ENCODE results near the gene SPAG16.

Gene SPAG16

DNA sequence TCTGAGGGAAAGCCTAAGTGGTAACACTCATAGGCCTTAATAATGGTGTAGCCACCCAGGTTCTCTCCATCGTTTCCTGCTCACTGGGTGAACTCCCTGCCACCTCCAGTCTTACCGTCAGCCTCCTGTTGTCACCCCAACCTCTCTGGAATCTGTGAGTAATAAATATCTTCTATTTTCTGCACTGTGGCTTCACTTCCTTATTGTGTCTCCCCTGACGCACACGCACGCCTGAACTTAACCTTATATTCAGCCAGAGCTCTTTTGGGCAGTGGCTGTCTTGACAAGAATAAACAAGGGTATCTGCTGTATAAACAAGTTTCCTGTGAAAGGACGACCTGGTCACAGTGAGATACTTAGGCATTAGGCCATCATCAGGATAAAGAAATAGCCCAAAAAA, 467.2 kb downstream of the SPAG16 start:
- Histone ChIP-seq H3K4me3 (ENCODE audit: low read depth, low read length, poor library complexity, severe bottlenecking) (no peak overlapping the region), H3K9ac (ENCODE audit: low read length) (no peak overlapping the region), H3K4me1 (ENCODE audit: insufficient read depth, low read length, severe bottlenecking) (peaks cover 17% of the 10 kb centered on the region), H2AFZ (ENCODE audit: low read length) (peak overlapping the region; percentile 100), H3K27me3 (ENCODE audit: insufficient read depth, low read length) (no peaks in the 10 kb centered on the region), H4K20me1 (ENCODE audit: insufficient read depth, low read length) (no peaks in the 10 kb centered on the region), H3K27ac (ENCODE audit: low read depth, low read length, poor library complexity, severe bottlenecking) (peak overlapping the region; percentile 16), H3K9me3 (ENCODE audit: low read length) (no peaks in the 10 kb centered on the region), H3K4me2 (ENCODE audit: low read length) (peak overlapping the region; percentile 38), H3K36me3 (ENCODE audit: insufficient read depth, low read length) (no peaks in the 10 kb centered on the region), H3K79me2 (ENCODE audit: insufficient read depth, low read length) (no peaks in the 10 kb centered on the region), H3K9me2 (ENCODE audit: low read depth, low read length) (no peaks in the 10 kb centered on the region), H3F3A (ENCODE audit: insufficient read depth, low read length) (no peaks in the 10 kb centered on the region)
- TF ChIP-seq, protein P1, sequence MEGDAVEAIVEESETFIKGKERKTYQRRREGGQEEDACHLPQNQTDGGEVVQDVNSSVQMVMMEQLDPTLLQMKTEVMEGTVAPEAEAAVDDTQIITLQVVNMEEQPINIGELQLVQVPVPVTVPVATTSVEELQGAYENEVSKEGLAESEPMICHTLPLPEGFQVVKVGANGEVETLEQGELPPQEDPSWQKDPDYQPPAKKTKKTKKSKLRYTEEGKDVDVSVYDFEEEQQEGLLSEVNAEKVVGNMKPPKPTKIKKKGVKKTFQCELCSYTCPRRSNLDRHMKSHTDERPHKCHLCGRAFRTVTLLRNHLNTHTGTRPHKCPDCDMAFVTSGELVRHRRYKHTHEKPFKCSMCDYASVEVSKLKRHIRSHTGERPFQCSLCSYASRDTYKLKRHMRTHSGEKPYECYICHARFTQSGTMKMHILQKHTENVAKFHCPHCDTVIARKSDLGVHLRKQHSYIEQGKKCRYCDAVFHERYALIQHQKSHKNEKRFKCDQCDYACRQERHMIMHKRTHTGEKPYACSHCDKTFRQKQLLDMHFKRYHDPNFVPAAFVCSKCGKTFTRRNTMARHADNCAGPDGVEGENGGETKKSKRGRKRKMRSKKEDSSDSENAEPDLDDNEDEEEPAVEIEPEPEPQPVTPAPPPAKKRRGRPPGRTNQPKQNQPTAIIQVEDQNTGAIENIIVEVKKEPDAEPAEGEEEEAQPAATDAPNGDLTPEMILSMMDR (IDR thresholded peaks at IDR 0.05; ENCODE audit: low read length) = no peak
- TF ChIP-seq EZH2 (IDR thresholded peaks at IDR 0.05; ENCODE audit: borderline replicate concordance, low read length) = no peak

DNA sequence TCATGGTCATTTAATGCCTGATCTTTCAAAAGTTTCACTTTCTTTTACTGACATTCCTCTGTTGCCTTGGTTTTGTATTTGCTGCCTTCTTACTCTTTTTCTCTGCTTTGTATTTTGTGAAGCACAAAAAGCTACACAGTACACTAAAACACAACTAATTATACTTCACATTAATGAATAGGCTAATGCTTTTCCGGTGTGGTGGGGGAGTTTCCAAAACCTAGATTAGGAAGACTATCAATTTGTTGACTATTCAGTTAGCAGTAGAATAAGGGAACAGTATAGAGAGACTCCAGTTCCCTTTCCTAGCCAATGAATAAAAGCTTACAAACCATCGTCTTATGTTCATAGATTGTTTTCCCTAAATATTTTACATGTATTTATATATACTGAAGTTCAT, 468.3 kb downstream of the SPAG16 start:
- H4K20me1 ChIP-seq (ENCODE audit: insufficient read depth, low read length) = no peaks in the 10 kb centered on the region
- no peaks in the 10 kb centered on the region for H3F3A ChIP-seq (ENCODE audit: insufficient read depth, low read length)
- H3K9me3 ChIP-seq (ENCODE audit: low read length) = no peaks in the 10 kb centered on the region
- H3K4me1 ChIP-seq (ENCODE audit: insufficient read depth, low read length, severe bottlenecking) = peaks cover 17% of the 10 kb centered on the region
- no peak overlapping the region for H3K4me3 ChIP-seq (ENCODE audit: low read depth, low read length, poor library complexity, severe bottlenecking)
- peak overlapping the region; percentile 42; the same call in 1 of the 2 replicates for H3K4me2 ChIP-seq (ENCODE audit: low read length)
- TF ChIP-seq, protein P1 (IDR thresholded peaks at IDR 0.05; ENCODE audit: low read length) = no peak
- TF ChIP-seq EZH2 (IDR thresholded peaks at IDR 0.05; ENCODE audit: borderline replicate concordance, low read length) = no peak
- H3K27me3 ChIP-seq (ENCODE audit: insufficient read depth, low read length) = no peaks in the 10 kb centered on the region
- peak overlapping the region; percentile 100 for H2AFZ ChIP-seq (ENCODE audit: low read length)
- H3K9ac ChIP-seq (ENCODE audit: low read length) = no peak overlapping the region
- no peak overlapping the region for H3K27ac ChIP-seq (ENCODE audit: low read depth, low read length, poor library complexity, severe bottlenecking)
- H3K9me2 ChIP-seq (ENCODE audit: low read depth, low read length) = no peaks in the 10 kb centered on the region
- no peaks in the 10 kb centered on the region for H3K36me3 ChIP-seq (ENCODE audit: insufficient read depth, low read length)
- no peaks in the 10 kb centered on the region for H3K79me2 ChIP-seq (ENCODE audit: insufficient read depth, low read length)

DNA sequence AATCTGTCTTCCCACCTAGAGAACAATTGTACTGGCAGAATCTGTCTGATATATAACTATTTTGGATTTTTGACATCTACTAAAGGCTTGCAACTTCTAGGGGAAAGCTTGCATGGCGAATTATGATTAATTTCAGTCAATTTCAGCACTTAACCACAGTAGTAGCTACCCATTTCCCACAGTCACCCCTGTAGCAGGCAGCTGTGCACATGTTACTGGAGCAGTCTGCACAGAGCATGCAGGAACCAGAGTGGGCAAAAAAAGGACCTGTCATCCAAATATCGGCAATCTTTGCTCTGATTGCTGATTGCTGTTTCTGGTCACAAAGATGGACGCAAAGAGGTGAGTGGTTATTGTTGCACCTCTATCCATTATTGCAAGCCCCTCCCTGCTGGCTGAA, 473.3 kb downstream of the SPAG16 start:
- H2AFZ ChIP-seq (ENCODE audit: low read length) = no peak overlapping the region
- no peaks in the 10 kb centered on the region for H3K27me3 ChIP-seq (ENCODE audit: insufficient read depth, low read length)
- TF ChIP-seq EZH2 (IDR thresholded peaks at IDR 0.05; ENCODE audit: borderline replicate concordance, low read length) = no peak
- TF ChIP-seq, protein P1 (IDR thresholded peaks at IDR 0.05; ENCODE audit: low read length) = no peak
- H3K4me3 ChIP-seq (ENCODE audit: low read depth, low read length, poor library complexity, severe bottlenecking) = no peak overlapping the region
- H3K4me2 ChIP-seq (ENCODE audit: low read length) = no peak overlapping the region
- no peaks in the 10 kb centered on the region for H3K9me3 ChIP-seq (ENCODE audit: low read length)
- H3K27ac ChIP-seq (ENCODE audit: low read depth, low read length, poor library complexity, severe bottlenecking) = no peak overlapping the region
- H4K20me1 ChIP-seq (ENCODE audit: insufficient read depth, low read length) = no peaks in the 10 kb centered on the region
- H3K36me3 ChIP-seq (ENCODE audit: insufficient read depth, low read length) = no peaks in the 10 kb centered on the region
- H3K4me1 ChIP-seq (ENCODE audit: insufficient read depth, low read length, severe bottlenecking) = peaks cover 2% of the 10 kb centered on the region
- no peaks in the 10 kb centered on the region for H3F3A ChIP-seq (ENCODE audit: insufficient read depth, low read length)
- H3K9me2 ChIP-seq (ENCODE audit: low read depth, low read length) = no peaks in the 10 kb centered on the region
- no peaks in the 10 kb centered on the region for H3K79me2 ChIP-seq (ENCODE audit: insufficient read depth, low read length)
- no peak overlapping the region for H3K9ac ChIP-seq (ENCODE audit: low read length)

Data from OCI-LY1 (cell line).